ENCODE data around the gene MSANTD2. TPM values are rescaled to one million over a fixed set of nuclear protein-coding genes. Genes with fewer than 3 reads are reported as not detected.

MSANTD2 gene
- total and polyA plus RNA-seq, 4 donors, result 1.6 to 7.7 (median 2.3) TPM

GRCh38 chr11:124754710-124755109 is 45.5 kb downstream of the MSANTD2 start:
- 65% methylated on average over 6 of the region's 6 CpGs for WGBS
- H3K27ac ChIP-seq (ENCODE audit: low read depth in 1 of 2, low read length in 2 of 2), result no peak overlapping the region
- peaks cover 0 to 9% (median 2%) of the 10 kb centered on the region in 4 donors for H3K27me3 ChIP-seq (ENCODE audit: control insufficient read depth in 4 of 4, insufficient read depth in 4 of 4, low read length in 3 of 4)

DNA sequence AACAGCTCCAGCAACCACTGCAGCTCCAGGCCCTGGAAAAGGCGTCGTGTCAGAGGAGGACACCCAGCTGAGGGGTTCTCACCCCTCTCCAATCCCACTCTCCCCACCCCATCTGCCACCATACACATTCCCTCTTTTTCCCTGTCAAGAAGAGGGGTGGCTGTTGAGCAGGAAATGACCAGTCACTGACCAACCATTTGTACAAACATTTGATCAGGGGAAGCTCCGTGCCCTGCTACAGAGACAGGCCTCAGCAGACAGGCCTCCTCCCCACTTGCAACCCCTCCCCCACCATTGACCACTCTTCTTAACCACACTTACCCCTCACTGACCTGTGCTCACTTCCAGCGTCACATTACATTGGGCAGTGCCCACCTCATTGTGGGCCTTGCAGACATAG is 45.9 kb downstream of the MSANTD2 start:
- Histone ChIP-seq H3K9me3 (ENCODE audit: control insufficient read depth in 4 of 4, low read length in 3 of 4) (no peaks in the 10 kb centered on the region), H3K36me3 (ENCODE audit: control insufficient read depth in 4 of 4, insufficient read depth in 3 of 4, low read depth in 1 of 4, low read length in 3 of 4) (no peaks in the 10 kb centered on the region), H3K27me3 (ENCODE audit: control insufficient read depth in 4 of 4, insufficient read depth in 4 of 4, low read length in 3 of 4) (peaks cover 0 to 9% (median 2%) of the 10 kb centered on the region in 4 donors), H3K27ac (ENCODE audit: low read depth in 1 of 2, low read length in 2 of 2) (no peak overlapping the region), H3K4me1 (ENCODE audit: control insufficient read depth in 4 of 4, insufficient read depth in 4 of 4, low read length in 3 of 4) (peaks cover 9 to 13% (median 12%) of the 10 kb centered on the region in 4 donors), H3K4me3 (ENCODE audit: low read depth in 1 of 3, low read length in 3 of 3) (no peak overlapping the region), H3K9ac (ENCODE audit: low read depth in 1 of 2, low read length in 2 of 2) (no peak overlapping the region)
- WGBS, result 67% methylated on average over 4 of the region's 4 CpGs
- TF ChIP-seq HNF4A (conservative IDR thresholded peaks at IDR 0.05) (no peak), GABPA (IDR thresholded peaks at IDR 0.05 in 1 of 2, conservative IDR thresholded peaks at IDR 0.05 in 1 of 2) (no peak), ATF3 (IDR thresholded peaks at IDR 0.05) (no peak), RAD21 (IDR thresholded peaks at IDR 0.05) (no peak), FOXA2 (IDR thresholded peaks at IDR 0.05) (no peak), FOXA1 (IDR thresholded peaks at IDR 0.05) (no peak), NR2F2 (IDR thresholded peaks at IDR 0.05) (no peak), HNF4G (IDR thresholded peaks at IDR 0.05) (no peak), YY1 (IDR thresholded peaks at IDR 0.05) (no peak), TAF1 (conservative IDR thresholded peaks at IDR 0.05) (no peak), ZBTB33 (IDR thresholded peaks at IDR 0.05) (no peak), RXRA (IDR thresholded peaks at IDR 0.05) (no peak), SP1 (IDR thresholded peaks at IDR 0.05) (no peak), EGR1 (IDR thresholded peaks at IDR 0.05; ENCODE audit: low read depth in 2 of 2) (no peak), REST (IDR thresholded peaks at IDR 0.05) (no peak), JUND (IDR thresholded peaks at IDR 0.05) (no peak)
- TF ChIP-seq, protein P1, sequence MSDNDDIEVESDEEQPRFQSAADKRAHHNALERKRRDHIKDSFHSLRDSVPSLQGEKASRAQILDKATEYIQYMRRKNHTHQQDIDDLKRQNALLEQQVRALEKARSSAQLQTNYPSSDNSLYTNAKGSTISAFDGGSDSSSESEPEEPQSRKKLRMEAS (IDR thresholded peaks at IDR 0.05), result no peak
- TF ChIP-seq, protein P2, sequence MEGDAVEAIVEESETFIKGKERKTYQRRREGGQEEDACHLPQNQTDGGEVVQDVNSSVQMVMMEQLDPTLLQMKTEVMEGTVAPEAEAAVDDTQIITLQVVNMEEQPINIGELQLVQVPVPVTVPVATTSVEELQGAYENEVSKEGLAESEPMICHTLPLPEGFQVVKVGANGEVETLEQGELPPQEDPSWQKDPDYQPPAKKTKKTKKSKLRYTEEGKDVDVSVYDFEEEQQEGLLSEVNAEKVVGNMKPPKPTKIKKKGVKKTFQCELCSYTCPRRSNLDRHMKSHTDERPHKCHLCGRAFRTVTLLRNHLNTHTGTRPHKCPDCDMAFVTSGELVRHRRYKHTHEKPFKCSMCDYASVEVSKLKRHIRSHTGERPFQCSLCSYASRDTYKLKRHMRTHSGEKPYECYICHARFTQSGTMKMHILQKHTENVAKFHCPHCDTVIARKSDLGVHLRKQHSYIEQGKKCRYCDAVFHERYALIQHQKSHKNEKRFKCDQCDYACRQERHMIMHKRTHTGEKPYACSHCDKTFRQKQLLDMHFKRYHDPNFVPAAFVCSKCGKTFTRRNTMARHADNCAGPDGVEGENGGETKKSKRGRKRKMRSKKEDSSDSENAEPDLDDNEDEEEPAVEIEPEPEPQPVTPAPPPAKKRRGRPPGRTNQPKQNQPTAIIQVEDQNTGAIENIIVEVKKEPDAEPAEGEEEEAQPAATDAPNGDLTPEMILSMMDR (IDR thresholded peaks at IDR 0.05; ENCODE audit: low read depth, low read length, missing input control), result no peak
- DNase-seq (ENCODE audit: low spot score), result no peak

More at GRCh38 chr11:124754710-124755109, 45.5 kb downstream of the MSANTD2 start:
- H3K9me3 ChIP-seq (ENCODE audit: control insufficient read depth in 4 of 4, low read length in 3 of 4), result no peaks in the 10 kb centered on the region
- H3K4me3 ChIP-seq (ENCODE audit: low read depth in 1 of 3, low read length in 3 of 3), result no peak overlapping the region
- TF ChIP-seq HNF4A (conservative IDR thresholded peaks at IDR 0.05) (no peak), RXRA (IDR thresholded peaks at IDR 0.05) (no peak), NR2F2 (IDR thresholded peaks at IDR 0.05) (no peak), RAD21 (IDR thresholded peaks at IDR 0.05) (no peak), EGR1 (IDR thresholded peaks at IDR 0.05; ENCODE audit: low read depth in 2 of 2) (no peak), SP1 (IDR thresholded peaks at IDR 0.05) (no peak), JUND (IDR thresholded peaks at IDR 0.05) (no peak)
- TF ChIP-seq, protein P1 (IDR thresholded peaks at IDR 0.05), result no peak
- no peak overlapping the region for H3K9ac ChIP-seq (ENCODE audit: low read depth in 1 of 2, low read length in 2 of 2)
- H3K4me1 ChIP-seq (ENCODE audit: control insufficient read depth in 4 of 4, insufficient read depth in 4 of 4, low read length in 3 of 4), result peaks cover 9 to 17% (median 13%) of the 10 kb centered on the region in 4 donors
- DNase-seq (ENCODE audit: low spot score), result no peak
- H3K36me3 ChIP-seq (ENCODE audit: control insufficient read depth in 4 of 4, insufficient read depth in 3 of 4, low read depth in 1 of 4, low read length in 3 of 4), result no peaks in the 10 kb centered on the region

Measured in liver (tissue), 9 donors.